Loucy (cell line): ENCODE results near the gene AP1G2.

Experiments used
- CTCF ChIP-seq: fragments of 200-600 bp; sonication (generic); conservative IDR thresholded peaks from 2 replicates; pipeline ENCODE4 v1.5.1; 2014; ENCODE audit warnings: mild to moderate bottlenecking, antibody characterized with exemption, low read length
- EZH2phosphoT487 ChIP-seq: fragments of 200-600 bp; IDR thresholded peaks from 2 replicates; pipeline ENCODE4 v1.6.1; 2018; ENCODE audit warnings: antibody characterized with exemption, mild to moderate bottlenecking, moderate library complexity, borderline replicate concordance

DNA sequence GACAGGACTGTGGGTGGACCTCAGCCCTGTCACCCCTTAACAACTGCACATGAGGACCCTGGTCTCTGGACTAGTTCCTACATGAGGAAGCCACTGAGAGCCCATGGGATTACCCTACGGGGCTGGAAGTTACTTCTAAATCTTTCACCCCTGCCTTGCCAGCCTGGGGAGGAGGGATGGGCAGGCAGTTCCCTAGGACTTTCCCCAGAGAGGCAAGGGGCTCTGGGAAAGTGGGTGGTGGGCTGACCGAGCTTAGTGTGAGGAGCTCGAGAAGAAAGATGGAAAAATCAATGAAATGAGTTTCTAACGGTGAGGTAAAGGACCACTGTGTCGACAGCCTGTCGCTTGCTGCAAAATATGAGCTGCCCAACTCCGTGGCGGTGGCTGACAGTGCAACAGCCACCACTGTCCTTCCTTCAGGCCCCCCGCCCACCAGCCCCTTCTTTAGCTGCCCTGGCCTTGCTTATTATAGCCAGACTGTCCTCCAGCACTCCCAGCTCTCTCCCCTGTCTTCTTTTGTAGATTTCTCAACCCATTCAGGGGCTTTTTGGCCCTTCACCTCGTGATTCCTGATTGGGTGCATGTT, 21.0 kb downstream of the AP1G2 start:
- TF ChIP-seq CTCF (no peak), EZH2phosphoT487 (no peak)
